A673 (cell line): ENCODE measurements around the gene AOPEP.
"Not testable (repeated sequence)": the region's sequence is repeated elsewhere in the genome, so short reads cannot be mapped to it uniquely, and the experiment has no call there.

Source experiments
- CTCF ChIP-seq: fragments of 300-800, 200-600 bp; sonication (generic); conservative IDR thresholded peaks from 2 replicates; pipeline ENCODE4 v1.5.1; 2017; ENCODE audit warnings: low read depth, mild to moderate bottlenecking, antibody characterized with exemption, low read length, moderate library complexity, mixed read lengths
- EZH2 ChIP-seq: fragments of 200-600 bp; sonication (generic); IDR thresholded peaks from 2 replicates; pipeline ENCODE4 v1.6.1; 2017; ENCODE audit warnings: borderline replicate concordance, low read depth, mild to moderate bottlenecking, mixed read lengths, antibody characterized with exemption, low read length; ENCODE audit not compliant: poor library complexity, severe bottlenecking

- not testable (repeated sequence) for TF ChIP-seq CTCF, EZH2
These were observed 122.3 kb downstream of the AOPEP start for GRCh38 chr9:94848791-94849190.
